Hippocampal formation (tissue), 2 donors: ENCODE data around the gene HNRNPLL.
"Not testable (repeated sequence)": the region's sequence is repeated elsewhere in the genome, so short reads cannot be mapped to it uniquely, and the experiment has no call there.

Source experiments
- DNase-seq, 2 donors: peaks; one replicate each; lab custom pipeline; 2025; lab: John Stamatoyannopoulos, UW

HNRNPLL gene

GRCh38 chr2:38619458-38620164 lies 16.9 kb upstream of the HNRNPLL start:
- DNase-seq: no peak

GRCh38 chr2:38617301-38617700 lies 14.6 kb upstream of the HNRNPLL start:
- no peak for DNase-seq

- DNase-seq: no peak
These were observed 12.5 kb upstream of the HNRNPLL start for GRCh38 chr2:38615237-38615636.

GRCh38 chr2:38613849-38614213 lies 11.1 kb upstream of the HNRNPLL start:
- DNase-seq: no peak

- DNase-seq: no peak
These were observed 10.6 kb upstream of the HNRNPLL start for GRCh38 chr2:38613126-38613848.

GRCh38 chr2:38610851-38611801 lies 8.4 kb upstream of the HNRNPLL start:
- DNase-seq: no peak

GRCh38 chr2:38609246-38609645 lies 6.5 kb upstream of the HNRNPLL start:
- DNase-seq: not testable (repeated sequence)

GRCh38 chr2:38608755-38609154 lies 6.0 kb upstream of the HNRNPLL start:
- no peak for DNase-seq

- DNase-seq: no peak
These were observed 2.6 kb upstream of the HNRNPLL start for GRCh38 chr2:38605298-38605830.

- DNase-seq: peak; percentile 68 to 82
These were observed 918 bp upstream of the HNRNPLL start for GRCh38 chr2:38603402-38604290.

- peak; percentile 55 to 62 for DNase-seq
These were observed 494 bp downstream of the HNRNPLL start for GRCh38 chr2:38602136-38602731.

GRCh38 chr2:38601463-38602135 lies 1.1 kb downstream of the HNRNPLL start:
- DNase-seq: no peak

- peak in 1 of 2 donors; percentile 28 for DNase-seq
These were observed 1.7 kb downstream of the HNRNPLL start for GRCh38 chr2:38600921-38601455.

- no peak for DNase-seq
These were observed 2.4 kb downstream of the HNRNPLL start for GRCh38 chr2:38600242-38600891.

- no peak for DNase-seq
These were observed 3.0 kb downstream of the HNRNPLL start for GRCh38 chr2:38599706-38600105.

GRCh38 chr2:38598991-38599295 lies 3.8 kb downstream of the HNRNPLL start:
- DNase-seq: no peak

- no peak for DNase-seq
These were observed 4.3 kb downstream of the HNRNPLL start for GRCh38 chr2:38598200-38598990.

GRCh38 chr2:38597115-38597514 lies 5.6 kb downstream of the HNRNPLL start:
- DNase-seq: no peak

- DNase-seq: no peak
These were observed 6.5 kb downstream of the HNRNPLL start for GRCh38 chr2:38596229-38596628.
